MCF 10A (cell line): ENCODE results near the gene TGM6. TPM values are rescaled to one million over a fixed set of nuclear protein-coding genes. Genes with fewer than 3 reads are reported as not detected.

Source experiments
- BruUV-seq: library from RNA; stranded (reverse); fragments of 400-500 nt; replicated peaks from 2 replicates; lab custom pipeline; 2021; lab: Mats Ljungman, UMichigan
- CTCF ChIA-PET: fragments of 300-600 bp; sonication (Branson Sonifier 250); formaldehyde crosslinking; extraction: SDS; loops from one replicate; lab custom pipeline; 2021; ENCODE audit warnings: antibody characterized with exemption, inconsistent platforms; lab: Yijun Ruan, JAX
- POLR2A ChIA-PET: fragments of 300-600, 350-650 bp; sonication (Branson Sonifier 250); formaldehyde crosslinking; extraction: SDS; loops from one replicate; lab custom pipeline; 2020; ENCODE audit warnings: antibody characterized with exemption, inconsistent platforms; lab: Yijun Ruan, JAX
- DNase-seq: peaks from one replicate; pipeline ENCODE4 v3.0.0-alpha.2; 2018; ENCODE audit not compliant: unreplicated experiment
- H3K27ac Mint-ChIP-seq: one replicate; pipeline ENCODE4 v1.8.0; 2022; ENCODE audit warnings: mild to moderate bottlenecking, low read depth, mixed read lengths; ENCODE audit not compliant: unreplicated experiment
- H3K27me3 Mint-ChIP-seq: one replicate; pipeline ENCODE4 v1.8.0; 2022; ENCODE audit warnings: mixed read lengths; ENCODE audit not compliant: insufficient read depth, unreplicated experiment
- H3K36me3 Mint-ChIP-seq: one replicate; pipeline ENCODE4 v1.8.0; 2022; ENCODE audit warnings: mild to moderate bottlenecking, moderate library complexity, mixed read lengths; ENCODE audit not compliant: insufficient read depth, unreplicated experiment
- H3K4me1 Mint-ChIP-seq: one replicate; pipeline ENCODE4 v1.8.0; 2022; ENCODE audit warnings: mixed read lengths; ENCODE audit not compliant: insufficient read depth, unreplicated experiment
- H3K4me3 Mint-ChIP-seq: one replicate; pipeline ENCODE4 v1.8.0; 2022; ENCODE audit warnings: mild to moderate bottlenecking, moderate library complexity, mixed read lengths; ENCODE audit not compliant: unreplicated experiment
- H3K9me3 Mint-ChIP-seq: one replicate; pipeline ENCODE4 v1.8.0; 2022; ENCODE audit warnings: mixed read lengths; ENCODE audit not compliant: unreplicated experiment
- CTCF ChIP-seq: fragments of 200-600 bp; IDR thresholded peaks from one replicate; pipeline ENCODE4 v1.8.0; 2022; ENCODE audit warnings: antibody characterized with exemption, mild to moderate bottlenecking; ENCODE audit not compliant: unreplicated experiment
- intact Hi-C: fragments of 100-400 bp; cut with micrococcal nuclease; formaldehyde crosslinking; loops from 2 replicates; pipeline ENCODE4 v1.14.1; 2022
- total RNA-seq: library from RNA; stranded (reverse); gene quantifications from 2 replicates; pipeline ENCODE4 v1.2.3, GENCODE V29; 2022

Gene TGM6
- total RNA-seq, 1 experiment from 2014 or later = not detected

- H3K27ac Mint-ChIP-seq = no peak overlapping the region
- H3K4me1 Mint-ChIP-seq = no peaks in the 10 kb centered on the region
- ChIA-PET CTCF (interaction anchor here (0.7 to 5.6 kb wide), 7 partner anchors 14 to 213 kb away, joined by 3 to 55 read pairs (median 6); no protein-coding TSS in a partner anchor), POLR2A (interaction anchor here (2.2 kb wide), 1 partner anchor 32 kb away, joined by 15 read pairs; no protein-coding TSS in a partner anchor)
- peaks cover 5% of the 10 kb centered on the region for H3K27me3 Mint-ChIP-seq
- BruUV-seq = no TSS peak
- H3K4me3 Mint-ChIP-seq = no peak overlapping the region
- intact Hi-C loops = no loop called here
- H3K9me3 Mint-ChIP-seq = no peaks in the 10 kb centered on the region
- TF ChIP-seq CTCF = no peak
- no peak for DNase-seq
- H3K36me3 Mint-ChIP-seq = peaks cover 1% of the 10 kb centered on the region
These were observed 39.8 kb downstream of the TGM6 start for GRCh38 chr20:2420510-2420909.

- H3K4me1 Mint-ChIP-seq = no peaks in the 10 kb centered on the region
- no peak overlapping the region for H3K27ac Mint-ChIP-seq
- ChIA-PET POLR2A (interaction anchor here (2.2 kb wide), 1 partner anchor 31 kb away, joined by 15 read pairs; no protein-coding TSS in a partner anchor), CTCF (interaction anchor here (0.8 to 5.6 kb wide), 4 partner anchors 24 to 213 kb away, joined by 4 to 55 read pairs (median 10); no protein-coding TSS in a partner anchor)
- intact Hi-C loops = loop anchor here (1.0 kb wide), 1 partner anchor 33 kb away; no protein-coding TSS in a partner anchor
- H3K27me3 Mint-ChIP-seq = no peaks in the 10 kb centered on the region
- TF ChIP-seq CTCF = peak; percentile 27
- H3K9me3 Mint-ChIP-seq = no peaks in the 10 kb centered on the region
- DNase-seq = peak; percentile 24
- H3K36me3 Mint-ChIP-seq = no peaks in the 10 kb centered on the region
- no peak overlapping the region for H3K4me3 Mint-ChIP-seq
- no TSS peak for BruUV-seq
These were observed 40.5 kb downstream of the TGM6 start for GRCh38 chr20:2421247-2421646.

GRCh38 chr20:2429051-2429450 lies 48.4 kb downstream of the TGM6 start:
- Mint-ChIP-seq H3K4me3 (no peak overlapping the region), H3K27me3 (peaks cover 18% of the 10 kb centered on the region), H3K9me3 (peaks cover 7% of the 10 kb centered on the region), H3K36me3 (no peaks in the 10 kb centered on the region), H3K4me1 (no peaks in the 10 kb centered on the region), H3K27ac (no peak overlapping the region)
- no TSS peak for BruUV-seq
- intact Hi-C loops = no loop called here
- POLR2A ChIA-PET = interaction anchor here (2.1 kb wide), 1 partner anchor 24 kb away, joined by 4 read pairs; no protein-coding TSS in a partner anchor
- no peak for DNase-seq
- CTCF ChIA-PET = interaction anchor here (0.6 to 0.9 kb wide), 3 partner anchors 17 to 222 kb away, joined by 3 to 5 read pairs (median 3); no protein-coding TSS in a partner anchor
- no peak for TF ChIP-seq CTCF

GRCh38 chr20:2430538-2430937 lies 49.8 kb downstream of the TGM6 start:
- intact Hi-C loops = no loop called here
- BruUV-seq = no TSS peak
- H3K4me3 Mint-ChIP-seq = no peak overlapping the region
- POLR2A ChIA-PET = no interaction called here
- no peaks in the 10 kb centered on the region for H3K36me3 Mint-ChIP-seq
- TF ChIP-seq CTCF = no peak
- CTCF ChIA-PET = interaction anchor here (0.7 to 1.7 kb wide), 6 partner anchors 10 to 223 kb away, joined by 3 to 6 read pairs (median 4); no protein-coding TSS in a partner anchor
- peaks cover 18% of the 10 kb centered on the region for H3K27me3 Mint-ChIP-seq
- no peaks in the 10 kb centered on the region for H3K4me1 Mint-ChIP-seq
- peaks cover 7% of the 10 kb centered on the region for H3K9me3 Mint-ChIP-seq
- H3K27ac Mint-ChIP-seq = no peak overlapping the region
- no peak for DNase-seq
